Effector memory CD4-positive, alpha-beta T cell (primary cell): ENCODE measurements around the gene ONECUT2.

Source experiments
- DNase-seq, 3 donors: peaks; one replicate each; pipeline ENCODE4 v3.0.0-alpha.2; 2020
- H3K27ac ChIP-seq: 2 replicates; pipeline ENCODE4 v1.7.0; 2013; ENCODE audit warnings: mild to moderate bottlenecking, low read length, moderate library complexity; ENCODE audit not compliant: insufficient read depth, poor library complexity, severe bottlenecking
- H3K27me3 ChIP-seq: replicated peaks from 2 replicates; pipeline ENCODE4 v1.7.0; 2013; ENCODE audit warnings: mild to moderate bottlenecking, low read length; ENCODE audit not compliant: insufficient read depth, control insufficient read depth, poor library complexity, severe bottlenecking
- H3K36me3 ChIP-seq: 2 replicates; pipeline ENCODE4 v1.7.0; 2013; ENCODE audit warnings: mild to moderate bottlenecking, low read length, moderate library complexity; ENCODE audit not compliant: control insufficient read depth, insufficient read depth
- H3K4me1 ChIP-seq: 2 replicates; pipeline ENCODE4 v1.7.0; 2013; ENCODE audit warnings: low read length, mild to moderate bottlenecking; ENCODE audit not compliant: control insufficient read depth, insufficient read depth, poor library complexity, severe bottlenecking
- H3K4me3 ChIP-seq: 2 replicates; pipeline ENCODE4 v1.7.0; 2013; ENCODE audit warnings: low read length, low read depth, mild to moderate bottlenecking; ENCODE audit not compliant: insufficient read depth, poor library complexity, severe bottlenecking
- H3K9me3 ChIP-seq: 2 replicates; pipeline ENCODE4 v1.7.0; 2013; ENCODE audit warnings: mild to moderate bottlenecking, low read length, moderate library complexity; ENCODE audit not compliant: control insufficient read depth

The ONECUT2 gene

DNA sequence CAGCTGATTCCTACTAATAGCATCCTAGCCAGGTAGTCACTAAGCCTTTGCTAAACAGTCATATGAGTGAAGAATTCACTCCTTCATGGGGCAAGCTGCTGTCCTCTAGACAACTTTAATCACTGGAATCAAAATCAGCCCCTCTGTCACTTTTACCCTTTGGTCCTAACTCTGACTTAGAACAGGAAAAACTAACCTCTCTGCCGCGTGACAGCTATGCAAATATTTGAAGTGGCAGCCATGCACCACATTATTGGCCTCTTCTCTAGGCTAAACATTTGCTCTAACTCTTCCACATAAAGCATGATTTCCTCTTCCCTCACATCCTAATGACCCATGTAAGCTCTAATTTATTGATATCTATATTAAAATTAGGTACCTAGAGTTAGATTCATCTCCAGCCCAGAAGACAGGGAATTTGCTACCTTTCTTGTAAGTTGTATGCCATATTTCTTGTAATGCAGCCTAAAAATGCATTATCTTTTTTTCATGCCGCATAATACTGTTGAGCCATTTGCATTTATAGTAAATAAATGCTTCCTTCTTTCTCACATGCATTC is 12.8 kb upstream of the ONECUT2 start:
- Histone ChIP-seq H3K9me3 (no peaks in the 10 kb centered on the region), H3K36me3 (no peaks in the 10 kb centered on the region), H3K27me3 (peaks cover 7% of the 10 kb centered on the region), H3K4me1 (no peaks in the 10 kb centered on the region), H3K27ac (no peak overlapping the region), H3K4me3 (no peak overlapping the region)
- no peak for DNase-seq

DNA sequence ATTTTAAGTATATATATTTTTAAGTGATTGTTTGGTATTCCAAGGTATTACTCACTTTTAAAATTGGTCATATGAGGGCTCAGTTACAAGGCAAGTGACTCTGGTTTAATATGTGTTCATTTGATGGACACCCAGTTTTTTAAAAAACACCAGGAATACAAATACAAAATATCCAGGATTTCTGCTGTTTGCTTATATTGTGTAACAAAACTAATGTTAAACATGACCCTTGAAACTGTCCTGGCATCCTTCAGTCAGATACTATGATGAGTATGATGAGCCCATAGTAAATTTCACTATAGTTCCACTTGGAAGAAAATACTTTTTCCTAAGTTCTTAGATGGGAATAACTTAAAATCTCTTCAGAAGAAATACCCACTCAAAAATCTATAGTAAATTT is 11.4 kb upstream of the ONECUT2 start:
- H3K9me3 ChIP-seq, result no peaks in the 10 kb centered on the region
- H3K4me1 ChIP-seq, result peaks cover 10% of the 10 kb centered on the region
- H3K4me3 ChIP-seq, result no peak overlapping the region
- no peak overlapping the region for H3K27ac ChIP-seq
- no peaks in the 10 kb centered on the region for H3K36me3 ChIP-seq
- no peak for DNase-seq
- H3K27me3 ChIP-seq, result peaks cover 21% of the 10 kb centered on the region

DNA sequence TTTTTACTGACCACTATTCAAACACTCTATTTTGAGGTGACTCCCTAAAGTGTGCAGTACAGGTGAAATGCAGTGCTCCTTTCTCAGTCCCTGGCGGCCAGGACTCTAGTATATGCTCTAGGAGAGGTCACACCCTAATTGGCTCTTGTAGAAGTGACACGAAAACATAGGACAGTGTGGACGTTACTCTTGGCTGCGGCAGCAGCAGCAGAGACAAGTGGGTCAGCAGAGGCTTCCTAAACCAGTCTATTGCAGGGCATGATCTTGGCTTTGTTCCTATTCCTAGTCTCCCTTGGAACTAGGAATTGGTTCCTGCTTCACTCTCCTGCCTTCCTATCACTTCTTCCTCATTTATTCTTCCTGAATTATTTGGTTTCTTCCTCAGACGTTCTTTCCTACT is 10.1 kb upstream of the ONECUT2 start:
- Histone ChIP-seq H3K27me3 (peaks cover 28% of the 10 kb centered on the region), H3K27ac (no peak overlapping the region), H3K4me3 (no peak overlapping the region), H3K4me1 (peaks cover 13% of the 10 kb centered on the region), H3K36me3 (no peaks in the 10 kb centered on the region), H3K9me3 (no peaks in the 10 kb centered on the region)
- DNase-seq, result no peak

DNA sequence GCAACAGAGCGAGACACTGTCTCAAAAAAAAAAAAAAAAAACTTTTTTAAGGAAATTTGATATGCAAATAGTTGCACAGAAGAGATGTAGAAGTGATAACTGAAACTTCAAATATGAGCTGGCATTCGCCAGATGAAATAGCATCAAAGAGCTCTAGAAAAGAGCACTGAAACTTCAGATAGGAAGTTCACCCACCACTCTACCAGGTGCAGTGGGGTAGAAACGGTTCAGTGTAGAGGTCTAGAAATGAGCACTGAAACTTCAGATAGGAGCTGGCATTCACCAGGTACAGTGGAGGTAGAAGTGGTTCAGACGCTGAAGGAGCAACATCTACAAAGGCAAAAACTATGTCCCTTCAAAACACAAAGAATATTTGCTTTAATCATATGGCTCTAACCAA is 9.0 kb upstream of the ONECUT2 start:
- H3K9me3 ChIP-seq, result no peaks in the 10 kb centered on the region
- H3K27ac ChIP-seq, result no peak overlapping the region
- H3K4me3 ChIP-seq, result no peak overlapping the region
- peaks cover 39% of the 10 kb centered on the region for H3K27me3 ChIP-seq
- DNase-seq, result no peak
- peaks cover 15% of the 10 kb centered on the region for H3K4me1 ChIP-seq
- no peaks in the 10 kb centered on the region for H3K36me3 ChIP-seq

GRCh38 chr18:57427429-57428201 is 7.6 kb upstream of the ONECUT2 start:
- Histone ChIP-seq H3K27me3 (peaks cover 44% of the 10 kb centered on the region), H3K27ac (no peak overlapping the region), H3K9me3 (no peaks in the 10 kb centered on the region), H3K4me1 (peaks cover 15% of the 10 kb centered on the region), H3K36me3 (no peaks in the 10 kb centered on the region), H3K4me3 (no peak overlapping the region)
- no peak for DNase-seq

DNA sequence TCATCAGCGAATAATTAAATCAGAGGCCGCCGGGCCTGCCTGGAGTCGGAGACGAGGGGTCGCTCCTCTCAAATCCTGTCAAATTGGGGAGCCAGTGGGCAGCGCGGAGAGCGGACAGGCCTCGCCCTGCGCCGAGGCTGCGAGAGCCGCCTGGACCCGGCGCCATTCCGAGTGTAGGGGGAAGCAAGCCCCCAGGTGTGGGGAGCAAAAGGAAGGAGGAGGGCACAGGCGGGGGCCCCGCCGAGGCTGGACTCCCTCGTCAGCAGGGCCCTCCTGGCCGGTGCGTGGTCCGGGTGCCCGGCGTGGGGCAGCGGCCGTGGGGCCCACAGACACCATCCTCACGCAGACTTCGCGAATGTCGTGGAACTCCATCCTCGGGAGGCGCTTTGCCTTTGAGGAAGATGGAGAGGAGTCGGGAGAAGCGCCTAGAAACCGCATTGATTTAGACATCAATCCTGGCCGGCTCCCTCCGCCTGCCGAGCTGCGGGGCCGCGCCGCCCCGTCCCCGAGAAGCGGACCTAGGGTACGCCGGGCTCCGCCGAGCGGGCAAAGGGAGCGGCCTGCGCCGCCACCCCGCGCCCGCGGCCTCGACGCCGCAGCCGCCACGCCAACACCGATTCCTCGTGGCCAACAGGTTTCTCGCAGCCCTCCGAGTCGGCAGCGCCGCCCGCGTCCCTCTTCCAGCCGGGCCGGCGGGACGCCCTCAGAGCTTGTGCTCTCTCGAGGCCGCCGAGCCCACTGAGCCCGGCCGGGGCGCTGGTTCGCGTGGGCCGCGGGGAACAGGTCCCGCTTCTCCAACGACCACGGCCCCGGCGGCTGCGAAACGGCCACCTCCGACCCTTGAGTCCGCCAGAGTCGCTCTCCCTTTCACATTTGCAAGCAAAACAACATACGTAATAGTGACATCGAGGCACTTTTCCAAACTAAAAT is 6.7 kb upstream of the ONECUT2 start:
- Histone ChIP-seq H3K27ac (no peak overlapping the region), H3K27me3 (peaks cover 48% of the 10 kb centered on the region), H3K9me3 (no peaks in the 10 kb centered on the region), H3K4me3 (no peak overlapping the region), H3K36me3 (no peaks in the 10 kb centered on the region), H3K4me1 (peaks cover 15% of the 10 kb centered on the region)
- no peak for DNase-seq

DNA sequence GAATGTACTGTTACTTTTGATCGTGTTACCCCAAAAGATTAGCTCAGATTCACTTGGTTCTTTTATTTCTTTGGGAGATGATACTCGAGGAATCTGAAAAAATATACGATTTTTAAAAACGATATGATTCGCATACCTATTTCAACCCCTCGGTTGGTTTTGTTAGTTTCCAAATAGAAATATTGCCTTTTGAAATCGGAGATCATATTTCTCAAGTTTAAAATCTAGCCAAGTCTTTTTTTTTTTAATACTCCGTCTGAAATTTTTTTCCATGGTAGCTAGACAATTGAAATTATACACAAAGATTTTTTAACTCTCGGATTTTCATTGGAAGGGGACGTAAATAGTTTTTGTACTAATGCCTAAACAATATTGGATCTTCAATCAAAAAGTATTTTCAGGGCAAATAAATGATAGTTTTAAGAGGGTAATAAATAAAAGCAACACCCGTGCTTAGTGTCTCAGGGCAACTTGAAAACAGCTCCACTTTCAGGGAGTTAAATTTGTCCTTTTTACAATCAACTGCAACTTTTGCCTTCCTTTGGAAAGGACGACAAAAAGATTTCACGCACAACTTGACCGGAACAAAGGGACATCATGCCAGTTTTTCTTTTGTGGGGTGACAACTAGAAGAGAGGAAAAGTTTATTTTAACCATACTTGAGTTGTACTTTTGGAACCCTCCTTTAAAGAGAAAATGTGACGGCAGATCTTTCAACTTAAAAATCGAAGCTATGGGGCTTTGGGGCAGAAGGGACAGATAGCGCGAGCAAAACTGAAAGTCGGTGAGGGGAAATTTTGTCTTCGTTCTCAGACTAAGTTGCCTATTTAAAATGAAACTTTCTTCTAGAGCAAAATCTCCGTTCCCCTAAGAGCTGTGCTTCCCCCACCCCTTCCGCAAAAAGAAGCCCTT is 5.8 kb upstream of the ONECUT2 start:
- H3K27ac ChIP-seq, result no peak overlapping the region
- H3K9me3 ChIP-seq, result no peaks in the 10 kb centered on the region
- H3K4me1 ChIP-seq, result peaks cover 15% of the 10 kb centered on the region
- no peaks in the 10 kb centered on the region for H3K36me3 ChIP-seq
- H3K4me3 ChIP-seq, result no peak overlapping the region
- peaks cover 57% of the 10 kb centered on the region for H3K27me3 ChIP-seq
- no peak for DNase-seq

- Histone ChIP-seq H3K27ac (no peak overlapping the region), H3K9me3 (no peaks in the 10 kb centered on the region), H3K36me3 (no peaks in the 10 kb centered on the region), H3K4me1 (peaks cover 20% of the 10 kb centered on the region), H3K27me3 (peaks cover 65% of the 10 kb centered on the region), H3K4me3 (no peak overlapping the region)
- no peak for DNase-seq
Measured at GRCh38 chr18:57430079-57431001, 4.8 kb upstream of the ONECUT2 start.

- peaks cover 66% of the 10 kb centered on the region for H3K27me3 ChIP-seq
- H3K4me3 ChIP-seq, result no peak overlapping the region
- H3K4me1 ChIP-seq, result peaks cover 22% of the 10 kb centered on the region
- H3K36me3 ChIP-seq, result no peaks in the 10 kb centered on the region
- H3K27ac ChIP-seq, result no peak overlapping the region
- no peaks in the 10 kb centered on the region for H3K9me3 ChIP-seq
- no peak for DNase-seq
Measured at GRCh38 chr18:57431002-57431382, 4.2 kb upstream of the ONECUT2 start.
